ENCODE results near the gene CORO2B.

CORO2B gene

DNA sequence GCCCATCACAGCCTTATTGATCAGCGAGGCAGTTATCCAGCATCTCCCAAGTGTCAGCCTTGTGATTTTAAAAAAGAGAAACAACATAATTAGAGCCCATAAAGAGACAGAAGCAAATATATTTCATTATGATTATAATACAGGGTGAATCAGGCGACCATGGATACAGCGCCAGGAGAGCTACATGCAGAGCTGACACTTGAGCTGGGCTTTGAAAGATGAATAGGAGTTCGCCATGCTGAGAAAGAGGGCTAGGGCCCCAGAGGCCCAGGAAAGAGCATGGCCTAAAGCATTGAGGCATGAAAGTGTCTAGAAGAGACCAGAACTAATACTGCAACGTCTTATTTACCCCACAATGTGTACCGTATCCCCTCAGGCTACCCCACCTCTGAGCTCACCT lies 4.2 kb upstream of the CORO2B start:
- no peak for DNase-seq

GRCh38 chr15:68576235-68576892 lies 2.4 kb upstream of the CORO2B start:
- no peak for DNase-seq

- DNase-seq, result peak; percentile 45 to 72
Measured at GRCh38 chr15:68578175-68578979, 416 bp upstream of the CORO2B start.

- DNase-seq, result no peak
Measured at GRCh38 chr15:68580026-68580882, 1.5 kb downstream of the CORO2B start.

- no peak for DNase-seq
Measured at GRCh38 chr15:68580883-68581155, 2.0 kb downstream of the CORO2B start.

DNA sequence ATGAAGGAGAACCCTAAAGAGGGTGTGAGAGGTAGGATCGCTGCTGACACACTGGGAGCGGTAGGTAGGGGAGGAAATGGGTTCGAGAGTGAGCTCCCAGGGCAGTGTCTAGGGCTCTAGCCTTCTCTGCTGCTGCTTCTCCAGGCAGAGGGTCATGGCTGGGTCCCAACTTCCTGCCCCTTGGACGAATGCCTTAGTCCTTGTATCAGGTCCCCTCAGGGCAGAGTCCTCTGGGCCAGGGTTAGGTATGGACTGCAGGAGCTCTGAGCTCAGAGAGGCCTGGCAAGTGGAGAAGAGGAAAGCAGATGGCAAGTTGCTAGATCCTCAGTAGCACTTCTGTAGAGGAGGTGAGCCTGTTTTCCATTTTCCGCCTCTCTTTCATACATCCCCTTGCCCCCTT lies 2.9 kb downstream of the CORO2B start:
- no peak for DNase-seq

DNA sequence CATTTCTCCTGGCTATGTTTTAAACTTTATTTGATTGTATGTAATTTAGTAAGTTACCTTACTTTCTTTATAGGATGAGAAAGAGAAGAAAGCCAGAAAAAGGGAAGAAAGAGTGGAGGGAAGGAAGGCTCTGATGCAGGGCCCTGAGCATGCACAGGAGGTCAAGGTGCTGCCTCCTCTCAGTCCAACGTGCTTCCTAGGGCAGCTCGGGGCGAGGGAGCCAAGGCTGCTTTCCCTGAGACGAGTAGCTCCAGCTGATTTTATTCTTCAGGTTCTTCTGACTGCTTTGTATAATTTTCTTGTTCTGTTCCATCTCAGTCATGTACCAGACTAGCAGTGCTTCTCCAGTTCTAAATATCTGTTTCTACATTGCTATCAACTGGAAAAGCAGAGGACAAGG lies 3.4 kb downstream of the CORO2B start:
- DNase-seq, result no peak

DNA sequence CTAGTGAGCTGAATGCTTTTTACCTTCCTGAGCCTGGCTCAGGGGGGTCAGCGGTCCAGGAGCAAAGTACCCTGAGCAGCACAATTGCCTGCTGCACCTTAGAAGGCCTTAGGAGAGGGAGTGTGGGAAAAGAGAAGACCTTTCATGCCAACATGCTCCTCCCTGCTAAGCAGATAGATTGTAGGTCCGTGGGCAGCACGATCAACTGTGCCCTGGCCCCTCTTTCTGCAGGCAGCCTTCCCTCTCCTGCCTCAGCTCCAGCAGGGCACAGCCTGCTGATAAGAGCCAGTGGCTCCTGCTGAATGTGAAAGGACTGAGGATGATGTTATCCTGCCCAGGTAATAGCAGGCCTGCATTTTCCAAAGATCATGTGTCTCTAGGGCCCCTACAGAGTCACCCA lies 4.1 kb downstream of the CORO2B start:
- no peak for DNase-seq

DNA sequence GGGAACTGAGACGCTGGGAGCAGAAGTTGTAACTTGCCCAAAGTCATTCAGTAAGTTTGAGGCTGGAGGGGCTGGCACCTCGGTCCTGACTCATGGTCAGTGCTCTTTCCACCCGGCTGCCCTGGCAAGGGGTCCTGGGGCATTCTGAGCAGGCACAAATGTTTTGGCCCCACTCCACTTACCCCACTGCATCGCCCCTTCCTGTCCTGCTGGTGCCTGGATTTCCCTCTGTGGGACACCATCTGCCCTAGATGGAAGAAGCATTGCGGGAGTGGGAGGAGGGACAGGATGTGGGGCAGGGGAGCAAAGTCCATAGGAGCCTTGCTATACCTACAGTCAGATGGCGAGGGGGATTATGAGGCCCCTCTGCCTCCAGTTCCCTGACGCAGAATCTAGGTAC lies 4.5 kb downstream of the CORO2B start:
- DNase-seq, result no peak

- DNase-seq, result no peak
Measured at GRCh38 chr15:68583936-68584755, 5.4 kb downstream of the CORO2B start.

GRCh38 chr15:68584756-68585573 lies 6.2 kb downstream of the CORO2B start:
- no peak for DNase-seq

DNA sequence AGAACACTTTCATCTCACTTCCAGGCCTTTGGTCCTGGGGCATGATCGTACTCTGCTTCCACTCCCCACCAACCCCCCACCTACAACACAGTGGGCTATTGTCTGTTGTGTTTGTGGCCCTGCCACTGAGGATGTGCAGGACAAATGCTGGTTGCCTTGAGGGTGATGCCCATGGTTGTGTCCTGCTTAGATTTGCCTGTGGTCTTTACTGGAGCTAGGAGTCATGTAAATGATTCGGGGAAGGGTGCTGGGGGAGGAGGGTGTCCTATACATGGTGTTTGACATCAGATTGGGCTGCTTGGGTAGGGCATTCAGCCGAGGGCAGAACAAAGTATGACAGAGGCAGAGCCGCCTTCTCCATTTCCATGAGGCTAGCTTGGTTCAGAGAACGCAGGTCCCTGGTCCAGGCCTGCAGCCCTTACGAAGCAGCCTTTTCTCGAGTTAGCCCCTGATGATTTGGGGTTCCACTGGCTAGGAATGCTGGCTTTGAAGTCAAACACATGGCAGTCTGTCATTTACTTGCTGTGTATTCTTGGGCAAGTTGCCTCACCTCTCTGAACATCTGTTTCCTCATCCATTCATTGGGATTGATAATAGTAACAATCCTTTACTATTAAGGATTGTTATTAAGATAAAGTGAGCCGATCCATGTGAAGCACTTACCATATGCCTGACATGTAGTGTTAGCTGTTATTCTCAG lies 6.9 kb downstream of the CORO2B start:
- DNase-seq, result no peak

- peak in 1 of 2 donors; percentile 24 for DNase-seq
Measured at GRCh38 chr15:68586274-68586961, 7.6 kb downstream of the CORO2B start.

- peak; percentile 50 for DNase-seq
Measured at GRCh38 chr15:68587769-68588385, 9.1 kb downstream of the CORO2B start.

DNA sequence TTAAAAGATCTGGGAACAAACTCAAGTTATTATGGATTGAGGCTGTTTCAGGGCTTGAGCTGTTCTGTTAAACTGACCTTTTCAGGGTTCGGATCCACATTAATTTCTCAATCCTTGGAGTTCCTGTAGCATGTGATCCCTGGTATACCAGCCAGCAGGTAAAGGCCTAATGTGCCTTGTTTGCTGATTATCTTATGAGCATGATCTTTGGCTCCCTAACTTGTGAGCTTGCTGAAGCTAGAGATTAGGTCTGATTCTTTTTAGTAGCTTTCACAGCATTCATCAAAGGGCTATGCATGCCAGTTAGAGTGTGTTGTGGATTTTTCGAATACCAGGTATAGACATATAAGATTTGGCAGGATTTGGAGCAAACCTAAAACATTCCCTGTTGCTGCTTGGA lies 10.3 kb downstream of the CORO2B start:
- no peak for DNase-seq

GRCh38 chr15:68589783-68590710 lies 11.3 kb downstream of the CORO2B start:
- DNase-seq, result no peak

GRCh38 chr15:68590721-68591389 lies 12.1 kb downstream of the CORO2B start:
- DNase-seq, result no peak

GRCh38 chr15:68592054-68592453 lies 13.3 kb downstream of the CORO2B start:
- no peak for DNase-seq

Data from inflammatory macrophage (primary cell).